Measurements from ENCODE around the gene KDM3A.

KDM3A gene

GRCh38 chr2:86433137-86433536 lies 8.0 kb upstream of the KDM3A start:
- DNase-seq (ENCODE audit: low read depth) = no peak

- no peak for DNase-seq (ENCODE audit: low read depth)
These were observed 6.9 kb upstream of the KDM3A start for GRCh38 chr2:86434290-86434689.

- no peak for DNase-seq (ENCODE audit: low read depth)
These were observed 5.6 kb upstream of the KDM3A start for GRCh38 chr2:86435531-86435930.

- no peak for DNase-seq (ENCODE audit: low read depth)
These were observed 4.8 kb upstream of the KDM3A start for GRCh38 chr2:86436328-86436727.

GRCh38 chr2:86439879-86440630 lies 1.1 kb upstream of the KDM3A start:
- no peak for DNase-seq (ENCODE audit: low read depth)

- DNase-seq (ENCODE audit: low read depth) = no peak
These were observed 266 bp downstream of the KDM3A start for GRCh38 chr2:86441392-86441881.

GRCh38 chr2:86441882-86442641 lies 891 bp downstream of the KDM3A start:
- peak; percentile 36 for DNase-seq (ENCODE audit: low read depth)

- peak; percentile 40 for DNase-seq (ENCODE audit: low read depth)
These were observed 1.5 kb downstream of the KDM3A start for GRCh38 chr2:86442642-86443005.

GRCh38 chr2:86443631-86444350 lies 2.6 kb downstream of the KDM3A start:
- DNase-seq (ENCODE audit: low read depth) = no peak

GRCh38 chr2:86445436-86445835 lies 4.3 kb downstream of the KDM3A start:
- DNase-seq (ENCODE audit: low read depth) = no peak

- no peak for DNase-seq (ENCODE audit: low read depth)
These were observed 4.9 kb downstream of the KDM3A start for GRCh38 chr2:86446060-86446459.

- DNase-seq (ENCODE audit: low read depth) = no peak
These were observed 12.7 kb downstream of the KDM3A start for GRCh38 chr2:86453836-86454235.

GRCh38 chr2:86454238-86454637 lies 13.1 kb downstream of the KDM3A start:
- DNase-seq (ENCODE audit: low read depth) = no peak

- DNase-seq (ENCODE audit: low read depth) = no peak
These were observed 14.0 kb downstream of the KDM3A start for GRCh38 chr2:86455181-86455580.

- DNase-seq (ENCODE audit: low read depth) = no peak
These were observed 20.0 kb downstream of the KDM3A start for GRCh38 chr2:86461042-86461743.

- no peak for DNase-seq (ENCODE audit: low read depth)
These were observed 23.5 kb downstream of the KDM3A start for GRCh38 chr2:86464652-86465051.

- DNase-seq (ENCODE audit: low read depth) = no peak
These were observed 25.1 kb downstream of the KDM3A start for GRCh38 chr2:86466306-86466705.

- DNase-seq (ENCODE audit: low read depth) = no peak
These were observed 27.2 kb downstream of the KDM3A start for GRCh38 chr2:86468162-86469033.

GRCh38 chr2:86470890-86471289 lies 29.7 kb downstream of the KDM3A start:
- DNase-seq (ENCODE audit: low read depth) = no peak

GRCh38 chr2:86471637-86472036 lies 30.5 kb downstream of the KDM3A start:
- no peak for DNase-seq (ENCODE audit: low read depth)

- no peak for DNase-seq (ENCODE audit: low read depth)
These were observed 34.9 kb downstream of the KDM3A start for GRCh38 chr2:86476092-86476491.

Data from CMK (cell line).